ENCODE measurements around the gene TTC9B. TPM values are rescaled to one million over a fixed set of nuclear protein-coding genes. Genes with fewer than 3 reads are reported as not detected.

Gene TTC9B
- total and polyA plus RNA-seq, 2 experiments from 2014 or later, result 0.63 to 1.0 TPM

DNA sequence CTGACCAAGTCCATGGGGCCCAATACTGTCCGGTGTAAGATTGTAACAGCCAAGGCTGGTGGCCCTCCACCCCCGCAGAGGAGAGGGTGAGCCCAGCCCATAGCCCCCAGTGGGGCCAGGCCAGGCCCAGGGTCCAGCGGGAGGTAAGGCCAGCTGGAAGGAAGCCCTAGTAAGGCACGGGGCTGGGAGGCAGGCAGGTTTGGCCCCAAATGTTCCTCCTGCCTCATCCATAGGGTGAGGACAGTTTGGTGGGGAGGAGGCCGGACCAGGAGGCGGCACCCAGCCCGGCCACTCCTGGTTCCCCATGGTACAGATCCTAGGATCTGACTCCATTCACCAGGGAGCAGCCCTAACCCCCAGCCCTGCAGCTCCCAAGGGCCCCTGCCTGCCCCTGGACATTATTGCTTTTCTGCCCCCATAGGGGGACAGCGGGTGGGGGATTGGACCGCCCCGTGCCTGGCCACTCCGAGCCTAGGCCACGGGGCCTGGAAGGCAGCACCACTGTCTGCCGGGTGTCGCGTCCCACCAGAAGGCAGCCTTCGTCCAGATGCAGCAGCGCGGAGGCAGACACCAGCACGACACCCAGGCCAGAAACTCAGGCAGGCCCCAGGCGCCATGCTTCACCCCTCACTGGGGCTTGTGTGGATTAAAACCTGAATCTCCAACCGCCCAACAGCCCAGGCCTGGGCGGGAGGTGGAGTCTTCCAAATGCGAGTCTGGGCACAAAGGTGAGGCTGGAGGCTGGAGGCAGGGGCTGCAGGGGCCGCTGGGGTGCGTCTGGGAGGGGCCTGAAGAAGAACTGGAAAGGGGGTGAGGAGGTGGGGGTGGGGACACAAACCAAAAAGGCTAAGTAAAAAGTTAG lies 15.0 kb upstream of the TTC9B start:
- Histone ChIP-seq H3K4me1 (ENCODE audit: insufficient read depth) (peaks cover 20% of the 10 kb centered on the region), H3K4me2 (no peak overlapping the region), H3F3A (replicated peaks; ENCODE audit: low read depth) (0 out of 2 replicates have a peak, but pooled peaks cover 3% of the 10 kb centered on the region), H3K27ac (ENCODE audit: low read depth) (no peak overlapping the region), H3K4me3 (no peak overlapping the region), H4K20me1 (replicated peaks; ENCODE audit: insufficient read depth) (no peaks in the 10 kb centered on the region), H3K79me2 (replicated peaks; ENCODE audit: insufficient read depth) (no peaks in the 10 kb centered on the region), H2AFZ (no peak overlapping the region), H3K27me3 (ENCODE audit: insufficient read depth) (peaks cover 2% of the 10 kb centered on the region; the same call in 1 of the 2 replicates), H3K36me3 (ENCODE audit: insufficient read depth) (no peaks in the 10 kb centered on the region), H3K9me2 (ENCODE audit: insufficient read depth) (no peaks in the 10 kb centered on the region)
- ATAC-seq (no peak), DNase-seq (ENCODE audit: low spot score) (no peak)
- peaks cover 17% of the 10 kb centered on the region for H3K27me3 Mint-ChIP-seq (ENCODE audit: insufficient read depth, low read depth, poor library complexity)
- H3K4me1 Mint-ChIP-seq, result peaks cover 27% of the 10 kb centered on the region
- no peak for TF ChIP-seq EZH2phosphoT487 (IDR thresholded peaks at IDR 0.05; ENCODE audit: unreplicated experiment)
- H3K27ac Mint-ChIP-seq, result no peak overlapping the region
- no peaks in the 10 kb centered on the region for H3K9me3 Mint-ChIP-seq
- H3K4me3 Mint-ChIP-seq, result no peak overlapping the region
- peaks cover 16% of the 10 kb centered on the region; the same call in 2 of the 3 replicates for H3K36me3 Mint-ChIP-seq (ENCODE audit: low read depth)

DNA sequence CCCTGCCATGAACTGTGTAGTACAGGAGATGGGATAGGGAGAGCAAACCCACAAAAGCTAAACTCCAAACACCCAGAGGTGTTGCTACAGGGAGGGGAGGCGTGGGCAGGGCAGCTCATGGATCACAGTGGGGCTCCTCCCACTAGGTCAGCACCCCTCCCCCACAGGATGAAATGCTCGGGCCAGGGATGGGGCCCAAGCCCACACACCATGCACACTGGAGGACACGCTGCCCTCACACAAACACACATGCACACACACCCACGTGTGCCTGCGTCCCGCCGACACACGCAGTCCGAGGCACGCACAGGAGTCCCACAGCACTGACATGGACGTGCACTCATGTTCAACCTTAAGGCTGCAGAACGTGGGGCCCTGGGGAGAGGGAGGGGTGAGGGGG lies 14.3 kb upstream of the TTC9B start:
- H3K36me3 ChIP-seq (ENCODE audit: insufficient read depth), result no peaks in the 10 kb centered on the region
- Mint-ChIP-seq H3K9me3 (no peaks in the 10 kb centered on the region), H3K4me3 (peak overlapping the region; percentile 32; the same call in 1 of the 3 replicates), H3K36me3 (ENCODE audit: low read depth) (peaks cover 11% of the 10 kb centered on the region; the same call in 2 of the 3 replicates), H3K27ac (no peak overlapping the region), H3K4me1 (peaks cover 28% of the 10 kb centered on the region), H3K27me3 (ENCODE audit: insufficient read depth, low read depth, poor library complexity) (peaks cover 17% of the 10 kb centered on the region)
- peak; percentile 19 for ATAC-seq
- H4K20me1 ChIP-seq (replicated peaks; ENCODE audit: insufficient read depth), result no peaks in the 10 kb centered on the region
- H3K27me3 ChIP-seq (ENCODE audit: insufficient read depth), result peaks cover 9% of the 10 kb centered on the region
- H3K4me3 ChIP-seq, result no peak overlapping the region
- H3K4me2 ChIP-seq, result no peak overlapping the region
- H3K27ac ChIP-seq (ENCODE audit: low read depth), result no peak overlapping the region
- peaks cover 21% of the 10 kb centered on the region for H3K4me1 ChIP-seq (ENCODE audit: insufficient read depth)
- H3K9me2 ChIP-seq (ENCODE audit: insufficient read depth), result no peaks in the 10 kb centered on the region
- no peak for DNase-seq (ENCODE audit: low spot score)
- TF ChIP-seq, protein P1, sequence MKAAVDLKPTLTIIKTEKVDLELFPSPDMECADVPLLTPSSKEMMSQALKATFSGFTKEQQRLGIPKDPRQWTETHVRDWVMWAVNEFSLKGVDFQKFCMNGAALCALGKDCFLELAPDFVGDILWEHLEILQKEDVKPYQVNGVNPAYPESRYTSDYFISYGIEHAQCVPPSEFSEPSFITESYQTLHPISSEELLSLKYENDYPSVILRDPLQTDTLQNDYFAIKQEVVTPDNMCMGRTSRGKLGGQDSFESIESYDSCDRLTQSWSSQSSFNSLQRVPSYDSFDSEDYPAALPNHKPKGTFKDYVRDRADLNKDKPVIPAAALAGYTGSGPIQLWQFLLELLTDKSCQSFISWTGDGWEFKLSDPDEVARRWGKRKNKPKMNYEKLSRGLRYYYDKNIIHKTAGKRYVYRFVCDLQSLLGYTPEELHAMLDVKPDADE (IDR thresholded peaks at IDR 0.05), result no peak
- TF ChIP-seq ZNF331 (CRISPR knock-in tag; IDR thresholded peaks at IDR 0.05; ENCODE audit: low read depth) (no peak), EZH2 (IDR thresholded peaks at IDR 0.05; ENCODE audit: low read depth, unreplicated experiment) (no peak), POLR2AphosphoS5 (IDR thresholded peaks at IDR 0.05; ENCODE audit: low read depth) (no peak), STAT1 (IDR thresholded peaks at IDR 0.05; ENCODE audit: unreplicated experiment) (no peak)
- TF ChIP-seq, protein P2, sequence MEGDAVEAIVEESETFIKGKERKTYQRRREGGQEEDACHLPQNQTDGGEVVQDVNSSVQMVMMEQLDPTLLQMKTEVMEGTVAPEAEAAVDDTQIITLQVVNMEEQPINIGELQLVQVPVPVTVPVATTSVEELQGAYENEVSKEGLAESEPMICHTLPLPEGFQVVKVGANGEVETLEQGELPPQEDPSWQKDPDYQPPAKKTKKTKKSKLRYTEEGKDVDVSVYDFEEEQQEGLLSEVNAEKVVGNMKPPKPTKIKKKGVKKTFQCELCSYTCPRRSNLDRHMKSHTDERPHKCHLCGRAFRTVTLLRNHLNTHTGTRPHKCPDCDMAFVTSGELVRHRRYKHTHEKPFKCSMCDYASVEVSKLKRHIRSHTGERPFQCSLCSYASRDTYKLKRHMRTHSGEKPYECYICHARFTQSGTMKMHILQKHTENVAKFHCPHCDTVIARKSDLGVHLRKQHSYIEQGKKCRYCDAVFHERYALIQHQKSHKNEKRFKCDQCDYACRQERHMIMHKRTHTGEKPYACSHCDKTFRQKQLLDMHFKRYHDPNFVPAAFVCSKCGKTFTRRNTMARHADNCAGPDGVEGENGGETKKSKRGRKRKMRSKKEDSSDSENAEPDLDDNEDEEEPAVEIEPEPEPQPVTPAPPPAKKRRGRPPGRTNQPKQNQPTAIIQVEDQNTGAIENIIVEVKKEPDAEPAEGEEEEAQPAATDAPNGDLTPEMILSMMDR (conservative IDR thresholded peaks at IDR 0.05; ENCODE audit: low read depth in 2 of 2), result no peak
- 0 out of 2 replicates have a peak, but pooled peaks cover 3% of the 10 kb centered on the region for H3F3A ChIP-seq (replicated peaks; ENCODE audit: low read depth)
- no peaks in the 10 kb centered on the region for H3K79me2 ChIP-seq (replicated peaks; ENCODE audit: insufficient read depth)
- no peak overlapping the region for H2AFZ ChIP-seq
